D721Med (cell line): ENCODE results near the gene KIAA0825.

ENCODE experiments used
- DNase-seq: peaks from one replicate; pipeline ENCODE4 v3.0.0; 2011; ENCODE audit warnings: low spot score; ENCODE audit not compliant: insufficient read length
- FAIRE-seq: peaks from 2 replicates; lab custom pipeline; 2011; peaks lifted over from hg19 to GRCh38; lab: Jason Lieb, UNC
- CTCF ChIP-seq: IDR thresholded peaks from 2 replicates; pipeline ENCODE4 v1.5.1; 2012; ENCODE audit warnings: mild to moderate bottlenecking, control low read depth; ENCODE audit not compliant: insufficient read depth; ENCODE audit errors: missing control alignments

The KIAA0825 gene

GRCh38 chr5:94467346-94467953 lies 151.0 kb downstream of the KIAA0825 start:
- FAIRE-seq (no peak), DNase-seq (no peak)
- no peak for TF ChIP-seq CTCF

- FAIRE-seq: no peak
- no peak for DNase-seq
- no peak for TF ChIP-seq CTCF
These were observed 154.7 kb downstream of the KIAA0825 start for GRCh38 chr5:94463739-94464138.

GRCh38 chr5:94461131-94461530 lies 157.3 kb downstream of the KIAA0825 start:
- no peak for TF ChIP-seq CTCF
- FAIRE-seq (no peak), DNase-seq (no peak)

GRCh38 chr5:94459915-94460314 lies 158.5 kb downstream of the KIAA0825 start:
- no peak for TF ChIP-seq CTCF
- DNase-seq: no peak
- no peak for FAIRE-seq

GRCh38 chr5:94457788-94458187 lies 160.6 kb downstream of the KIAA0825 start:
- TF ChIP-seq CTCF: no peak
- DNase-seq: no peak
- FAIRE-seq: no peak

- TF ChIP-seq CTCF: no peak
- no peak for FAIRE-seq
- DNase-seq: no peak
These were observed 172.7 kb downstream of the KIAA0825 start for GRCh38 chr5:94445726-94446125.

- FAIRE-seq: no peak
- no peak for DNase-seq
- no peak for TF ChIP-seq CTCF
These were observed 175.4 kb downstream of the KIAA0825 start for GRCh38 chr5:94442991-94443390.
